Trophoblast cell (in vitro differentiated cells and primary cell): Measurements from ENCODE around the gene LMTK2.
A peak's percentile ranks its signal among the peaks of the same experiment; 100 is the strongest.

ENCODE experiments used
- DNase-seq, 2 donors: peaks; one replicate each; pipeline ENCODE4 v3.0.0-alpha.2; 2016
- H2AFZ ChIP-seq: 2 replicates; pipeline ENCODE4 v1.6.1; 2013; ENCODE audit warnings: low read length, moderate library complexity, mild to moderate bottlenecking; ENCODE audit not compliant: insufficient read depth, poor library complexity
- H2AK5ac ChIP-seq: 2 replicates; pipeline ENCODE4 v1.6.1; 2013; ENCODE audit warnings: mild to moderate bottlenecking, low read length
- H2BK120ac ChIP-seq: 2 replicates; pipeline ENCODE4 v1.6.1; 2013; ENCODE audit warnings: low read length, mild to moderate bottlenecking, moderate library complexity; ENCODE audit not compliant: insufficient read depth, poor library complexity
- H2BK12ac ChIP-seq: 2 replicates; pipeline ENCODE4 v1.6.1; 2013; ENCODE audit warnings: mild to moderate bottlenecking, low read length, moderate library complexity
- H2BK5ac ChIP-seq: 2 replicates; pipeline ENCODE4 v1.6.1; 2013; ENCODE audit warnings: low read length, low read depth, moderate library complexity, mild to moderate bottlenecking; ENCODE audit not compliant: poor library complexity
- H3K14ac ChIP-seq: 2 replicates; pipeline ENCODE4 v1.6.1; 2013; ENCODE audit warnings: mild to moderate bottlenecking, low read length
- H3K18ac ChIP-seq: 2 replicates; pipeline ENCODE4 v1.6.1; 2013; ENCODE audit warnings: mild to moderate bottlenecking, low read length
- H3K23ac ChIP-seq: 2 replicates; pipeline ENCODE4 v1.6.1; 2013; ENCODE audit warnings: low read length
- H3K27ac ChIP-seq: 2 replicates; pipeline ENCODE4 v1.5.1; 2013; ENCODE audit warnings: low read depth, mild to moderate bottlenecking, inconsistent platforms, low read length, moderate library complexity
- H3K27me3 ChIP-seq: 2 replicates; pipeline ENCODE4 v1.6.1; 2013; ENCODE audit warnings: inconsistent platforms, mild to moderate bottlenecking, low read length, moderate library complexity; ENCODE audit not compliant: insufficient read depth
- H3K36me3 ChIP-seq, 2 experiments: 1 replicate in 1 of 2; 2 replicates in 1 of 2; pipeline ENCODE4 v1.6.1; 2013; ENCODE audit warnings: low read length in 2 of 2, mild to moderate bottlenecking in 2 of 2, moderate library complexity in 1 of 2; ENCODE audit not compliant: insufficient read depth in 2 of 2, control insufficient read depth in 1 of 2
- H3K4ac ChIP-seq: 2 replicates; pipeline ENCODE4 v1.6.1; 2013; ENCODE audit warnings: low read depth, mild to moderate bottlenecking, low read length, moderate library complexity
- H3K4me1 ChIP-seq, 2 experiments: 1 replicate in 1 of 2; 2 replicates in 1 of 2; pipeline ENCODE4 v1.6.1; 2013; ENCODE audit warnings: low read length in 2 of 2, mild to moderate bottlenecking in 2 of 2, moderate library complexity in 1 of 2; ENCODE audit not compliant: insufficient read depth in 2 of 2, control insufficient read depth in 1 of 2
- H3K4me2 ChIP-seq: 2 replicates; pipeline ENCODE4 v1.6.1; 2013; ENCODE audit warnings: inconsistent platforms, mild to moderate bottlenecking, low read length, moderate library complexity
- H3K4me3 ChIP-seq: 2 replicates; pipeline ENCODE4 v1.5.1; 2013; ENCODE audit warnings: mild to moderate bottlenecking, low read depth, low read length, inconsistent platforms
- H3K79me1 ChIP-seq: one replicate; pipeline ENCODE4 v1.6.1; 2013; ENCODE audit warnings: low read length
- H3K79me2 ChIP-seq: 2 replicates; pipeline ENCODE4 v1.6.1; 2013; ENCODE audit warnings: low read length, mild to moderate bottlenecking; ENCODE audit not compliant: control insufficient read depth, insufficient read depth, poor library complexity
- H3K9ac ChIP-seq: 2 replicates; pipeline ENCODE4 v1.6.1; 2013; ENCODE audit warnings: mild to moderate bottlenecking, low read length
- H3K9me3 ChIP-seq: 2 replicates; pipeline ENCODE4 v1.6.1; 2013; ENCODE audit warnings: low read depth, mild to moderate bottlenecking, control low read depth, inconsistent platforms, low read length; ENCODE audit not compliant: insufficient read depth
- H4K12ac ChIP-seq: 2 replicates; pipeline ENCODE4 v1.6.1; 2013; ENCODE audit warnings: low read depth, mild to moderate bottlenecking, low read length, moderate library complexity
- H4K8ac ChIP-seq: 2 replicates; pipeline ENCODE4 v1.6.1; 2013; ENCODE audit warnings: low read depth, mild to moderate bottlenecking, low read length, moderate library complexity
- H4K91ac ChIP-seq: one replicate; pipeline ENCODE4 v1.6.1; 2013; ENCODE audit warnings: low read depth, mild to moderate bottlenecking, low read length, moderate library complexity
- WGBS: extraction: QIAGEN DNeasy Blood & Tissue Kit; methylation state at CpG from one replicate; pipeline ENCODE4 v1.1.7; 2013; ENCODE audit warnings: missing lambda C conversion rate; ENCODE audit not compliant: insufficient read length, insufficient coverage; ENCODE audit errors: extremely low coverage; 5-methylcytosine and 5-hydroxymethylcytosine counted together

LMTK2 gene

DNA sequence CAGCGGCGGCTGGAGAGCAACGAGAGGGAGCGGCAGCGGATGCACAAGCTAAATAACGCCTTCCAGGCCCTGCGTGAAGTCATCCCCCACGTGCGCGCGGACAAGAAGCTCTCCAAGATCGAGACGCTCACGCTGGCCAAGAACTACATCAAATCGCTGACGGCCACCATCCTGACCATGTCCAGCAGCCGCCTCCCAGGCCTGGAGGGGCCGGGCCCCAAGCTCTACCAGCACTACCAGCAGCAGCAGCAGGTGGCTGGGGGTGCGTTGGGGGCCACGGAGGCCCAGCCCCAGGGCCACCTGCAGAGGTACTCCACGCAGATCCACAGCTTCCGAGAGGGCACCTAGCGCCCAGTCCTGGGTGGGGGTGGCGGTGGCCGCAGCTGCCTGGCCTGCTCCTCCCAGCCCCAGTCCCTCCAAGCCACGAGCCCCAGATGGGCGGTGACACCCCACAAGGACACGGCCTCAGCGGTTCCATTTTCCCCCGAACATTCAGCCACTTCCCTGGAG is 105.9 kb downstream of the LMTK2 start:
- no peak overlapping the region for H3K18ac ChIP-seq
- H3K27me3 ChIP-seq: no peaks in the 10 kb centered on the region
- no peak overlapping the region for H3K4ac ChIP-seq
- H3K79me1 ChIP-seq: no peaks in the 10 kb centered on the region
- H2BK5ac ChIP-seq: no peak overlapping the region
- no peak overlapping the region for H4K8ac ChIP-seq
- peaks cover 2% of the 10 kb centered on the region for H3K9me3 ChIP-seq
- no peak overlapping the region for H3K4me3 ChIP-seq
- no peak overlapping the region for H2BK120ac ChIP-seq
- H3K9ac ChIP-seq: no peak overlapping the region
- no peak overlapping the region for H4K91ac ChIP-seq
- H2AFZ ChIP-seq: no peak overlapping the region
- H3K36me3 ChIP-seq: peaks cover 0 to 1% of the 10 kb centered on the region in 2 experiments
- H3K27ac ChIP-seq: no peak overlapping the region
- no CpG with 5 or more reads among the region's 30 CpGs for WGBS
- no peak overlapping the region for H3K23ac ChIP-seq
- H3K4me1 ChIP-seq: peaks cover 7 to 8% of the 10 kb centered on the region in 2 experiments
- no peaks in the 10 kb centered on the region for H3K79me2 ChIP-seq
- no peak overlapping the region for H3K4me2 ChIP-seq
- H4K12ac ChIP-seq: no peak overlapping the region
- no peak overlapping the region for H2BK12ac ChIP-seq
- DNase-seq: peak; percentile 36 to 58
- H2AK5ac ChIP-seq: no peak overlapping the region
- H3K14ac ChIP-seq: no peak overlapping the region

DNA sequence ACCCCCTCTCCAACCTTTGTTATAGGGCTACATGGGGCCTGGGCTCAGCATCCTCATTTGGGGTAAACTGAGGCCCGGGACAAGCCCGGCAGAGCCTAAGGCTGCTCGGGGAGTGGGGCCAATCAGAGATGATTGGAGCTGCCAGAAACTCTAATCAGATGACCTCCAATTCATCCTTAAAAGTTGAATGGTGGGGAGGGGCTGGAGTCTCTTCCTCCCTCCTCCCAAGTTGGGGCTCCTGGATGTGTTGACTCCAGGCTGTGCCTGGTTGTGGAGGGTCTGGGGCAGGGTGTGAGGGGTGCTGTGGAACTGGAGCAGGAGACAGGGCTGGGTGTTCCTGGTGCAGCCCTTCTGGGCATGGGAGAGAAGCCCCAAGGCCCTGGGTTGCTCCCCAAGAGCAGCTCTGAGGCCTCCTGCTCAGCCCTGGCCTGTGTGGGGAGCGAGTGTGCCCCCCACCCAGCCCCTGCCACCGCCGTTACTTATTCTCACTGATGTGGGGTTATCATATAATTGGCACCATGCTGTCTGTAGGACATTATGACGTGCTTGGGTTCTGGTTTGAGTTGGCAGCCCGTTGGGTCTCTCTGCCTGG is 106.7 kb downstream of the LMTK2 start:
- H3K79me2 ChIP-seq: no peaks in the 10 kb centered on the region
- no peak overlapping the region for H3K4me2 ChIP-seq
- H3K14ac ChIP-seq: no peak overlapping the region
- no peak overlapping the region for H3K4ac ChIP-seq
- no peak overlapping the region for H3K4me3 ChIP-seq
- peaks cover 2% of the 10 kb centered on the region for H3K9me3 ChIP-seq
- peaks cover 0 to 3% of the 10 kb centered on the region in 2 experiments for H3K36me3 ChIP-seq
- H3K9ac ChIP-seq: no peak overlapping the region
- H3K27ac ChIP-seq: no peak overlapping the region
- no peak overlapping the region for H4K8ac ChIP-seq
- no peak overlapping the region for H2BK12ac ChIP-seq
- H4K91ac ChIP-seq: no peak overlapping the region
- H3K4me1 ChIP-seq: peaks cover 7 to 8% of the 10 kb centered on the region in 2 experiments
- H3K79me1 ChIP-seq: no peaks in the 10 kb centered on the region
- H2BK5ac ChIP-seq: no peak overlapping the region
- no peak overlapping the region for H4K12ac ChIP-seq
- DNase-seq: no peak
- H3K27me3 ChIP-seq: no peaks in the 10 kb centered on the region
- no peak overlapping the region for H2AK5ac ChIP-seq
- H2BK120ac ChIP-seq: no peak overlapping the region
- no peak overlapping the region for H3K23ac ChIP-seq
- H2AFZ ChIP-seq: no peak overlapping the region
- no CpG with 5 or more reads among the region's 8 CpGs for WGBS
- no peak overlapping the region for H3K18ac ChIP-seq

DNA sequence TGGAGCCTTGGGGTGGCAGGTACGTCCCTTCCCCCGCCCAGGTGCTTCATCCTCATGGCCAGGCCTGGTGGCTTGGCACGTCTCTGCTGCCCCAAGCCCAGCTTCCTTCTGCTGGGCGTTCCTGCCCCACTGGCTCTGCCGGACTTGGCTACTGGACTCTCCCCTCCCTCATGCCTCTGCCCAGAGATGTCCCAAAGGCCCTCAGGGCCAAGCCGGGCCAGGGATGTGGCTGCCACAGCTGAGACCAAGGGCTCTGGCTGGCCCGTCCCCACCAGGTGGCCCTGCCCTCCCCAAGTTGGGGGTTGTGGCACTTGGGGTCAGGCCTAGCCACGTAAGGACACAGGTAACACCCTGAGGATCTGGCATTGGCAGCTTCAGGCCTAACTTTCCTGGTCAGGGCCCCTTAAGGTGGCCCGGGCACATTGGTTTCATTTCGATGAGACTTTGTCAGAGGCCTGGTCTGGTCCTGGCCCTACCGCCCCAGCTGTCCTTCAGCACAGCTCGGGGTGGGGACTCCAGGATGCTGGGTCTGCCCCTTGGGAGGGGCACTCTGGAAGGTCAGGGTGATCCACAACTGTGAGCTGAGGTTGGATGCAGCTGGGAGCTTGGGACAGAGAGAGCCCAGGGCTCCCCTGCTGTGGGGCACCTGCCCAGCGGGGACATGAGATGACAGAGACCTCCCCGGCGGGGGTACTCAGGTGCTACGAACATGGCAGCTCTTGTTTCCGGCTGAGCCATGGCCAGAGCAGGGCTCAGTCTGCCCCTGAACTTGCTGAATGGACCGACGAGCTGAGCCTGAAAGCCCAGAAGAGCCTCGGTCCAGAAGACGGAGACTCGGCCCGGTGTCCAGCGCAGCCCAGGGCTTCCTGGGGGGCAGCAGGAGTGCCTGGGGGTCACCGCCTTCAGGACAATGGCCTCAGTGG is 107.5 kb downstream of the LMTK2 start:
- DNase-seq: peak; percentile 40 to 65
- H3K79me1 ChIP-seq: no peaks in the 10 kb centered on the region
- no peak overlapping the region for H3K18ac ChIP-seq
- no peak overlapping the region for H4K8ac ChIP-seq
- no peak overlapping the region for H2BK120ac ChIP-seq
- no peak overlapping the region for H3K4ac ChIP-seq
- H3K36me3 ChIP-seq: peaks cover 0 to 3% of the 10 kb centered on the region in 2 experiments
- no peaks in the 10 kb centered on the region for H3K27me3 ChIP-seq
- H2BK5ac ChIP-seq: no peak overlapping the region
- no peak overlapping the region for H3K14ac ChIP-seq
- peak overlapping the region; percentile 43 for H4K12ac ChIP-seq
- H3K9ac ChIP-seq: no peak overlapping the region
- no peak overlapping the region for H3K4me2 ChIP-seq
- peaks cover 7 to 8% of the 10 kb centered on the region in 2 experiments for H3K4me1 ChIP-seq
- H2AFZ ChIP-seq: no peak overlapping the region
- WGBS: no CpG with 5 or more reads among the region's 25 CpGs
- no peaks in the 10 kb centered on the region for H3K79me2 ChIP-seq
- no peak overlapping the region for H4K91ac ChIP-seq
- no peak overlapping the region for H3K4me3 ChIP-seq
- no peak overlapping the region for H3K23ac ChIP-seq
- H2AK5ac ChIP-seq: no peak overlapping the region
- no peak overlapping the region for H2BK12ac ChIP-seq
- no peak overlapping the region for H3K27ac ChIP-seq
- peaks cover 2% of the 10 kb centered on the region for H3K9me3 ChIP-seq

GRCh38 chr7:98214811-98215321 is 108.2 kb downstream of the LMTK2 start:
- Histone ChIP-seq H3K79me1 (no peaks in the 10 kb centered on the region), H2BK120ac (no peak overlapping the region), H2AK5ac (no peak overlapping the region), H3K4ac (no peak overlapping the region), H2BK5ac (no peak overlapping the region), H3K79me2 (no peaks in the 10 kb centered on the region), H3K9ac (no peak overlapping the region), H3K9me3 (peaks cover 2% of the 10 kb centered on the region), H4K8ac (no peak overlapping the region), H3K23ac (no peak overlapping the region), H4K91ac (no peak overlapping the region), H2BK12ac (no peak overlapping the region), H3K18ac (no peak overlapping the region), H4K12ac (peak overlapping the region; percentile 43), H3K14ac (no peak overlapping the region), H3K27ac (no peak overlapping the region), H3K27me3 (no peaks in the 10 kb centered on the region), H3K4me2 (no peak overlapping the region), H3K4me1 (peaks cover 7 to 8% of the 10 kb centered on the region in 2 experiments), H3K36me3 (peaks cover 0 to 3% of the 10 kb centered on the region in 2 experiments), H2AFZ (no peak overlapping the region), H3K4me3 (no peak overlapping the region)
- WGBS: no CpG with 5 or more reads among the region's 27 CpGs
- DNase-seq: peak in 1 of 2 donors; percentile 15
